ENCODE results near the gene VMP1. TPM values are rescaled to one million over a fixed set of nuclear protein-coding genes. Genes with fewer than 3 reads are reported as not detected.

VMP1 gene
- total RNA-seq, 1 experiment from 2014 or later = 281 TPM

- POLR2A ChIA-PET = no interaction called here
- TF ChIP-seq CTCF (IDR thresholded peaks at IDR 0.05) (no peak), SIN3A (IDR thresholded peaks at IDR 0.05; ENCODE audit: borderline replicate concordance, insufficient read depth, low read depth, low read length) (no peak), POLR2AphosphoS5 (IDR thresholded peaks at IDR 0.05; ENCODE audit: low read depth, low read length) (no peak), TCF7L2 (IDR thresholded peaks at IDR 0.05; ENCODE audit: low read depth, low read length) (no peak), REST (IDR thresholded peaks at IDR 0.05; ENCODE audit: insufficient read depth in 1 of 2, low read depth in 2 of 2, low read length in 1 of 2) (no peak)
- Histone ChIP-seq H3K27ac (ENCODE audit: low read length) (no peak overlapping the region), H3K4me3 (ENCODE audit: low read depth in 2 of 2, low read length in 2 of 2) (no peak overlapping the region), H3K36me3 (ENCODE audit: control insufficient read depth, insufficient read depth, low read length) (peaks cover 22% of the 10 kb centered on the region), H3K4me1 (ENCODE audit: control insufficient read depth, insufficient read depth, low read length) (peaks cover 31% of the 10 kb centered on the region), H3K9me3 (ENCODE audit: control insufficient read depth, insufficient read depth, low read depth, low read length) (no peaks in the 10 kb centered on the region), H3K27me3 (ENCODE audit: control insufficient read depth, insufficient read depth, low read length) (no peaks in the 10 kb centered on the region)
- CTCF ChIA-PET = no interaction called here
- ATAC-seq = no peak
- intact Hi-C loops (cut with micrococcal nuclease; ENCODE audit: unreplicated experiment) = no loop called here
- no TSS peak for BruUV-seq (replicated peaks)
- no peak for DNase-seq (ENCODE audit: low read depth, low spot score)
- in situ Hi-C loops (cut with HindIII; ENCODE audit: low pct_unique_long_range_greater_than_20kb, low sequenced_read_pairs) = no loop called here
These were observed 20.5 kb downstream of the VMP1 start for GRCh38 chr17:59727817-59728533.

DNA sequence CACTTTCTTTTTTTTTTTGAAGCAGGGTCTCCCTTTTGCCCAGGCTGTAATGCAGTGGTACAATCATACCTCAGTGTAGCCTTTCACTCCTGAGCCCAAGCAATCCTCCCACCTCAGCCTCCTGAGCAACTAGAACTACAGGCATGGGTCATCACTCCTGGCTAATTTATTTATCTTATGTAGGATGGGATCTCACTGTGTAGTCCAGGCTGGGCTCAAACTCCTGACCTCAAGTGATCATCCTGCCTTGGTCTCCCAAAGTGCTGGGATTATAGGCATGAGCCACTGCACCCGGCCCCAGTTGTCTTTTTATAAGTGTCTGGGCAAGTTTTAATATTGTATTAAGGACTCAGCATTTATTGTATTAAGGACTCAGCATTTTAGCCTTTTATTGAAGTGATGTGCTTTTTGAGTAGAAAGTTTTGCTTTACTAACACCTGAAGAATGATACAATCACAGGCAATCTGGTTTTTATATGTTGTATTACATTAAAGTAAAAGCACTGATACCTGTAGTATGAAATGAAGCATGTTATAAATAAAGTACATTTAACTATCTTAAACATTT lies 22.9 kb downstream of the VMP1 start:
- DNase-seq (ENCODE audit: low read depth, low spot score) (no peak), ATAC-seq (no peak)
- H3K27ac ChIP-seq (ENCODE audit: low read length) = peak overlapping the region; percentile 45; the same call in 1 of the 2 replicates
- peaks cover 25% of the 10 kb centered on the region for H3K36me3 ChIP-seq (ENCODE audit: control insufficient read depth, insufficient read depth, low read length)
- H3K4me1 ChIP-seq (ENCODE audit: control insufficient read depth, insufficient read depth, low read length) = peaks cover 23% of the 10 kb centered on the region
- TF ChIP-seq SIN3A (IDR thresholded peaks at IDR 0.05; ENCODE audit: borderline replicate concordance, insufficient read depth, low read depth, low read length) (no peak), CTCF (IDR thresholded peaks at IDR 0.05) (no peak), POLR2AphosphoS5 (IDR thresholded peaks at IDR 0.05; ENCODE audit: low read depth, low read length) (no peak), REST (IDR thresholded peaks at IDR 0.05; ENCODE audit: insufficient read depth in 1 of 2, low read depth in 2 of 2, low read length in 1 of 2) (no peak), TCF7L2 (IDR thresholded peaks at IDR 0.05; ENCODE audit: low read depth, low read length) (no peak)
- no peak overlapping the region for H3K4me3 ChIP-seq (ENCODE audit: low read depth in 2 of 2, low read length in 2 of 2)
- H3K9me3 ChIP-seq (ENCODE audit: control insufficient read depth, insufficient read depth, low read depth, low read length) = no peaks in the 10 kb centered on the region
- intact Hi-C loops (cut with micrococcal nuclease; ENCODE audit: unreplicated experiment) (no loop called here), in situ Hi-C loops (cut with HindIII; ENCODE audit: low pct_unique_long_range_greater_than_20kb, low sequenced_read_pairs) (no loop called here)
- ChIA-PET CTCF (interaction anchor here (0.7 kb wide), 1 partner anchor 105 kb away, joined by 3 read pairs; no protein-coding TSS in a partner anchor), POLR2A (no interaction called here)
- BruUV-seq (replicated peaks) = no TSS peak
- no peaks in the 10 kb centered on the region for H3K27me3 ChIP-seq (ENCODE audit: control insufficient read depth, insufficient read depth, low read length)
